ENCODE measurements around the gene ASB16.

ASB16 gene

GRCh38 chr17:44223541-44224071 is 53.1 kb downstream of the ASB16 start:
- peak; percentile 58 for DNase-seq (ENCODE audit: low spot score)

All from AG08396 (cell line).